Measurements from ENCODE around the gene STXBP2.

STXBP2 gene

DNA sequence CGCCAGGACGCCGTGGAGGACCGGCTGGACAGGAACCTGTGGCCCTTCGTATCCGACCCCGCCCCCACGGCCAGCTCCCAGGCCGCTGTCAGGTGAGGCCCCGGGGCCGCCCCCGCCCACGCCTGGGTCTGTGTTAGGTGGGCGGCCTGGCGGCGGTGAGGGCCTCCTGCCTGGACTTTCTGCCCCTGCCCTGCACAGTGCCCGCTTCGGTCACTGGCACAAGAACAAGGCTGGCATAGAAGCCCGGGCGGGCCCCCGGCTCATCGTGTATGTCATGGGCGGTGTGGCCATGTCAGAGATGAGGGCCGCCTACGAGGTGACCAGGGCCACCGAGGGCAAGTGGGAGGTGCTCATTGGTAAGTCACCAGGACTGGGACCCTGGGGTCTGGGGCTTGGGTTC is 10.2 kb downstream of the STXBP2 start:
- TF ChIP-seq, protein P1, sequence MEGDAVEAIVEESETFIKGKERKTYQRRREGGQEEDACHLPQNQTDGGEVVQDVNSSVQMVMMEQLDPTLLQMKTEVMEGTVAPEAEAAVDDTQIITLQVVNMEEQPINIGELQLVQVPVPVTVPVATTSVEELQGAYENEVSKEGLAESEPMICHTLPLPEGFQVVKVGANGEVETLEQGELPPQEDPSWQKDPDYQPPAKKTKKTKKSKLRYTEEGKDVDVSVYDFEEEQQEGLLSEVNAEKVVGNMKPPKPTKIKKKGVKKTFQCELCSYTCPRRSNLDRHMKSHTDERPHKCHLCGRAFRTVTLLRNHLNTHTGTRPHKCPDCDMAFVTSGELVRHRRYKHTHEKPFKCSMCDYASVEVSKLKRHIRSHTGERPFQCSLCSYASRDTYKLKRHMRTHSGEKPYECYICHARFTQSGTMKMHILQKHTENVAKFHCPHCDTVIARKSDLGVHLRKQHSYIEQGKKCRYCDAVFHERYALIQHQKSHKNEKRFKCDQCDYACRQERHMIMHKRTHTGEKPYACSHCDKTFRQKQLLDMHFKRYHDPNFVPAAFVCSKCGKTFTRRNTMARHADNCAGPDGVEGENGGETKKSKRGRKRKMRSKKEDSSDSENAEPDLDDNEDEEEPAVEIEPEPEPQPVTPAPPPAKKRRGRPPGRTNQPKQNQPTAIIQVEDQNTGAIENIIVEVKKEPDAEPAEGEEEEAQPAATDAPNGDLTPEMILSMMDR (IDR thresholded peaks at IDR 0.05) = no peak
- no peak for TF ChIP-seq ZFX (IDR thresholded peaks at IDR 0.05; ENCODE audit: borderline replicate concordance)
- no peak overlapping the region for H3K27ac ChIP-seq

DNA sequence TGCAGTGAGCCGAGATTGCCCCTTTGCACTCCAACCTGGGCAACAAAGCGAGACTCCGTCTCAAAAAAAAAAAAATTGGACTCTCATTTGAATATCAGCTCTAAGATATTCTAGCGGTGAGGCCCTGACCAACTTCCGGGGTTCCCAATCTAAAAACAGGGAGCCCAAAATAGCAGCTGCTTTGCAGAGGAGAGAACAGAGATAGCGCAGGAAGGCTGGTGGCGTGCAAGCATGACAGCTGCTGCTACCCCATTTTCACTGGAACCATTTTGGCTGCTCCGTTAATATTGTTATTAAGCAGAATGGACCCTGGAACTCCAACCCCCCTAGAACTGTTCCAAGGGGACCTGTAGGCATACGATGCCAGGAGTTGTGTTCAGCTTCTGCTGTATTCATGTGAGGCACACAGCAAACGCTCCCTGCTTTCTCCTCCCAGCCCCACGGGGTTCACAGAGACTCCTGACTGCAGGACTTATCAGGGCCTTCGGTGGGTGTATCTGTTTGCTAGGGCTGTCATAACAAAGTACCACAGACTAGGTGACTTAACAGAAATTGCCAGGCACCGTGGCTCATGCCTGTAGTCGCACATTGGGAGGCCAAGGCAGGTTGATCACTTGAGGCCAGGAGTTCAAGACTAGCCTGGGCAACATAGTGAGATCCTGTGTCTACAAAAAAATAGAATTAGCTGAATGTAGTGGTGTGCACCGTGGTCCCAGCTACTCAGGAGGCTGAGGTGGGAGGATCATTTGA is 11.5 kb downstream of the STXBP2 start:
- TF ChIP-seq ZFX (IDR thresholded peaks at IDR 0.05; ENCODE audit: borderline replicate concordance) = no peak
- TF ChIP-seq, protein P1 (IDR thresholded peaks at IDR 0.05) = no peak
- no peak overlapping the region for H3K27ac ChIP-seq

GRCh38 chr19:7650148-7650547 is 13.2 kb downstream of the STXBP2 start:
- TF ChIP-seq, protein P1 (IDR thresholded peaks at IDR 0.05) = no peak
- TF ChIP-seq ZFX (IDR thresholded peaks at IDR 0.05; ENCODE audit: borderline replicate concordance) = no peak
- no peak overlapping the region for H3K27ac ChIP-seq

DNA sequence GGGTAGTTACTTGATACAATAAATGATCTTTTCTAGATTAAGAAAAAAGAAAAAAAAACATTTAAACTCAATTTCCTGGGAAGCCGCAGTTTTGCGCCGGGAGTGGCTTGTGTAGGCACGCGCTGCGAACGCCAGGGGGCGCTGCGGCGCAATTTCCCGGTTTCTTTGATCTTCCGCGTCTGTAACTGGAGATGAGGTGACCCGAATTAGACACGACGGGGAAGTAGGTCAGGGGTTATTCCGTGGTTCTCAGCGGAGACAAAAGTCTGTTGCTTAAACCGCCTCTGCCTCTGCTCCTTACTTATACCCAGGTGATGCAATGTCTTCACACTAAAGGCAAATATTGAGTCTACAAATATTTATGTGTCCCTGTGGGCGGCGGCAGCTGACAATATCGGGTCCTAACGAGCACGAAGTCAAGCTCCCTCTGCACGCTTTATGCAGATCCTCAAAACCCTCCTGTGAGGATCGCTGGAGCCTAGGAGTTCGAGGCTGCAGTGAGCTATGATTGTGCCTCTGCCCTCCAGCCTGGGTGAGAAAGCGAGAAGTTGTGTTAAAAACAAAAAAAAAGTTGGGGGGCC is 15.2 kb downstream of the STXBP2 start:
- no peak for TF ChIP-seq ZFX (IDR thresholded peaks at IDR 0.05; ENCODE audit: borderline replicate concordance)
- TF ChIP-seq, protein P1 (IDR thresholded peaks at IDR 0.05) = peak; percentile 97
- peak overlapping the region; percentile 66 for H3K27ac ChIP-seq

- TF ChIP-seq, protein P1 (IDR thresholded peaks at IDR 0.05) = no peak
- H3K27ac ChIP-seq = no peak overlapping the region
Measured at GRCh38 chr19:7654401-7654800, 17.5 kb downstream of the STXBP2 start.

DNA sequence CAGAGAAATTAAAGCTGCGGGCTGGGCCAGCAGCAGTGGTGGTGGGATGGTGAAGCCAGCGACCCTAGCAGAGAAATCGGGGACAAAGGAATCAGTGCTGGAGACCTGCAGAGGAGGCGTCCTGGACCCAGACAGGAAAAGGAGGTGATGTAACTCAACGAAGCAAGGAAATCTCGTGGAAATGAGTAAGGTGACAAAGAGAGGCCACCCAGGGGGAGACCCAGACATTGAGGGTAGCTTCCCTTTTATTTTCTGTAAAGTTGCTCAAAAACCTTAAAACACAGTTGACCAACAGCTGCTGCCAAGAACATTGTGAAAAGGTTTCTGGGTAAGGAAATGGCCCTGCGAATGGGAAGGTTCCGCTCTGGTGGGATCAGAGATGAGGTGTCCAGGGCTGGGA is 18.7 kb downstream of the STXBP2 start:
- H3K27ac ChIP-seq = no peak overlapping the region

More for the DNA sequence above, 18.7 kb downstream of the STXBP2 start:
- TF ChIP-seq, protein P1 (IDR thresholded peaks at IDR 0.05) = no peak
- TF ChIP-seq ZFX (IDR thresholded peaks at IDR 0.05; ENCODE audit: borderline replicate concordance) = no peak

All from 22Rv1 (cell line).